ENCODE results near the gene ZNF444.

The ZNF444 gene

GRCh38 chr19:56132316-56132822 is 8.7 kb upstream of the ZNF444 start:
- TF ChIP-seq CTCF (IDR thresholded peaks at IDR 0.05; ENCODE audit: extremely low read depth, insufficient read depth, missing control alignments), result no peak
- no peak for DNase-seq (ENCODE audit: low spot score)
- in situ Hi-C loops (cut with MboI; ENCODE audit: low pct_unique_long_range_greater_than_20kb, low sequenced_read_pairs, unreplicated experiment), result no loop called here

GRCh38 chr19:56133858-56134653 is 7.0 kb upstream of the ZNF444 start:
- in situ Hi-C loops (cut with MboI; ENCODE audit: low pct_unique_long_range_greater_than_20kb, low sequenced_read_pairs, unreplicated experiment), result no loop called here
- peak; percentile 68 for DNase-seq (ENCODE audit: low spot score)
- TF ChIP-seq CTCF (IDR thresholded peaks at IDR 0.05; ENCODE audit: extremely low read depth, insufficient read depth, missing control alignments), result no peak

GRCh38 chr19:56134654-56134921 is 6.5 kb upstream of the ZNF444 start:
- in situ Hi-C loops (cut with MboI; ENCODE audit: low pct_unique_long_range_greater_than_20kb, low sequenced_read_pairs, unreplicated experiment), result no loop called here
- no peak for DNase-seq (ENCODE audit: low spot score)
- TF ChIP-seq CTCF (IDR thresholded peaks at IDR 0.05; ENCODE audit: extremely low read depth, insufficient read depth, missing control alignments), result no peak

GRCh38 chr19:56136362-56136761 is 4.7 kb upstream of the ZNF444 start:
- no peak for DNase-seq (ENCODE audit: low spot score)
- no peak for TF ChIP-seq CTCF (IDR thresholded peaks at IDR 0.05; ENCODE audit: extremely low read depth, insufficient read depth, missing control alignments)
- in situ Hi-C loops (cut with MboI; ENCODE audit: low pct_unique_long_range_greater_than_20kb, low sequenced_read_pairs, unreplicated experiment), result no loop called here

GRCh38 chr19:56137405-56137804 is 3.7 kb upstream of the ZNF444 start:
- in situ Hi-C loops (cut with MboI; ENCODE audit: low pct_unique_long_range_greater_than_20kb, low sequenced_read_pairs, unreplicated experiment), result no loop called here
- TF ChIP-seq CTCF (IDR thresholded peaks at IDR 0.05; ENCODE audit: extremely low read depth, insufficient read depth, missing control alignments), result no peak
- no peak for DNase-seq (ENCODE audit: low spot score)

- DNase-seq (ENCODE audit: low spot score), result no peak
- no peak for TF ChIP-seq CTCF (IDR thresholded peaks at IDR 0.05; ENCODE audit: extremely low read depth, insufficient read depth, missing control alignments)
- in situ Hi-C loops (cut with MboI; ENCODE audit: low pct_unique_long_range_greater_than_20kb, low sequenced_read_pairs, unreplicated experiment), result no loop called here
These were observed 3.0 kb upstream of the ZNF444 start for GRCh38 chr19:56138069-56138468.
